HPDE6-E6E7 (cell line): ENCODE measurements around the gene CRTC3.
"Not testable (repeated sequence)": the region's sequence is repeated elsewhere in the genome, so short reads cannot be mapped to it uniquely, and the experiment has no call there.

Experiments
- DNase-seq: peaks from one replicate; pipeline ENCODE4 v3.0.0; 2011; ENCODE audit warnings: missing footprints; ENCODE audit errors: extremely low spot score

Gene CRTC3

DNA sequence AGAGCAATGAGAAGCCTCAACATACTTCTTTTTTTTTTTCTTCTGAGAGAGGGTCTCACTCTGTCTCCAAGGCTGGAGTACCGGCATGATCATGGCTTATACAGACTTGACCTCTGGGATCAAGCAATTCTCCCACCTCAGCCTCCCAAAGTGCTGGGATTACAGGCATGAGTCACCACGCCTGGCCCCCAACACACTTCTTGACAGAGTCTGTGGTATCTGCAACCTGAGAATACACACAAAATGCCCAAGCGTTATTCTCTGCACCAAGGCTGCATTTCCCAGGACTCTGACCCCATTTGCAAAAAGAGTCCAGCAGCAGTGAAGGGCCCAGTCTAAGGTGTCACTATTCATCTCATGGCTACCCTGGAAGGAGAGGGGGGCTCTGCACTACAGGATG lies 144.8 kb downstream of the CRTC3 start:
- DNase-seq = no peak

- no peak for DNase-seq
Measured at GRCh38 chr15:90675464-90675863, 145.7 kb downstream of the CRTC3 start.

GRCh38 chr15:90677807-90678790 lies 148.4 kb downstream of the CRTC3 start:
- no peak for DNase-seq

GRCh38 chr15:90679959-90680358 lies 150.2 kb downstream of the CRTC3 start:
- no peak for DNase-seq

DNA sequence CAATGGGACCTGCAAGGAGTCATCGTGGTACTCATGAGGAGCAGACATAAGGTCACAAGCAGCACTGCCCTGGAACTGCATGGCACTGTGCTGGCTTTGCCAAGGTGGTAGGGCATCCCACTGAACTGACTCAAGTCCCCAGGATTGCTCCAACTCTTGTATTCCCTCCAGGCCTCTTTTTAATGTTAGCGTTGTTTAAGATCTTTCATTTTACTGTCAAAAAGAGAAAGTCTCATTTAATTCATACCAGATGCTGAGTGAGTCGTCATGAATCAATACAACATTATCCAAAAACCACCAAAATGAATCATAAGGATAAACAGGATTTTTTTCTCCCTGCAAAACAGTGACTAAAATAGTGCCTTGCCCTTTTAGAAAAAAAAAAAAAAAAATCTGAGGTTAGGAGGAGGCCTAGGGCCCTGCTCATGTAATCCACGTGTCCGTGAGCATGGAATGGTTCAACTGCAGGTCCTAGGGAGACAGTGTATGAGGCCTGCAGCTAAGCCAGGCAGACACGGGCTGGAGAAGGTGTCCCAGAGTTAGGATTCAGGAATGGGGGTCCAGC lies 150.7 kb downstream of the CRTC3 start:
- DNase-seq = peak; percentile 39

- DNase-seq = no peak
Measured at GRCh38 chr15:90681056-90681455, 151.3 kb downstream of the CRTC3 start.

DNA sequence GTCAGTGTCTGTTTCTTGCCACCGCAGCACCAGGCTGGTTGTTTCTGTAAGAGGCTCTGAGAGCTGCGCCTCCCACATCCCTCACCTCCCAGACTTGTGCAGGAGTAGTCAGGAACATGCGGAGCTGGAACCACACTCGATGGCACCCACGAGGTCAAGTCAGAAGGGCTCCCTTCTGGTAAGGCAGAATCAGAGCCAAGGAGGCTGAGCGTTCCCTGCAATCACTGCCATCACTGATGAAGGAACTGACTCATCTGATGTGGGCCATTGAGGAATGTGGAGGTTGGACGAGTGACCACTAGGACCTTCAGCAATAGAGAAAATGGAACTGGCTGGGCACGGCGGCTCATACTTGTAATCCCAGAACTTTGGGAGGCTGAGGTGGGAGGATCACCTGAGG lies 151.8 kb downstream of the CRTC3 start:
- DNase-seq = no peak

DNA sequence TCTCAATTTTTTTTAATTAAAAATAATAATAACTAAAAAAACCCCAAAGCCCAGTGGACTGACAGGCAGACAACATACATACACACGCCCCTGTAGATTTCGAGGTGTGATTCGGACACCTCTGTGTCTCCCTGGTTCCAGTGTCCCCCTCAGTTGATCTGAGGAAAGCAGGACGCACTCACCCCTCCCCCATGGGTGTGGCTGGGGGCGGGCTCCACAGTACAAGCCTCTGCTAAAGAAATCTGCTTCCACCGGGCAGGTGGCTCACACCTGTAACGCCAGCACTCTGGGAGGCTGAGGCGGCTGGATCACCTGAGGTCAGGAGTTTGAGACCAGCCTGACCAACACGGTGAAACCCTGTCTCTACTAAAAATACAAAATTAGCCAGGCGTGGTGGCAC lies 153.6 kb downstream of the CRTC3 start:
- DNase-seq = no peak

- DNase-seq = no peak
Measured at GRCh38 chr15:90683876-90684275, 154.2 kb downstream of the CRTC3 start.

- DNase-seq = no peak
Measured at GRCh38 chr15:90684281-90684680, 154.6 kb downstream of the CRTC3 start.

DNA sequence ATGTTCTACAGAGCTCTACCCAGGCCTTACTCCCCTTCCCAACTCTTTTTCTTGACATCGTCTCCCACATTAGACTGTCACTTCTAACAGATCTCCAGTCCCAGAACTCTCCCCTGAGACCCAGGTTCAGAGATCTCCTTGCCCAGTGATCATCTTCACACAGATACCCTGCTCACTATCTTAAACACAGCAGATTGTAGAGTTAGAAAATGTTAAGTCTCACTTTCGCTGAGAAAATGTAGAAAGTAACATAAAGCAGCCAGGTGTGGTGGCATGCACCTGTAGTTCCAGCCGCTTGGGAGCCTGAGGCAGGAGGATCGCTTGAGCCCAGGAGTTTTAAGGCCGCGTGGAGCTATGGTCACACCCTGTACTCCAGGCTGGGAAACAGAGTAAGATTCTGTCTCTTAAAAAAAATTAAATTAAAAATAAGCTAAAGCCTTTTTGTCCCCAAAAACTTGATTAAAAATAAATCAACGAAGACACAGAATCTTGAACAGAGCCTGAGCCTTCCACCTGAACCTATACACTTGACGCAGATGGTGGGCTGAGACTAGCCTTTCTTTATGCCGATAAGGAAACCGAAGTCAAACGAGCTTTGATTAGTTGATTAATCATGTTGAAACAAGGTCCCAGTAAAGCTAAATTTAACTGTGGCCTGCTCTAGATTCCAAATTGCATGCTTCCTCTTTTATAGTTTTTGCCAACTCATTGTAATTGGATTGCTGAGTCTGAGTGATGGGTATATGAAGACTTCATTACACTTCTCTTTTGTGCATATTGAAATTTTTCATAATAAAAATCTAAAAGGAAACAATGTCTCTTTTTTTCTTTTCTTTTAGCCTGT lies 156.1 kb downstream of the CRTC3 start:
- no peak for DNase-seq

- no peak for DNase-seq
Measured at GRCh38 chr15:90686435-90687218, 156.9 kb downstream of the CRTC3 start.

GRCh38 chr15:90689326-90689961 lies 159.7 kb downstream of the CRTC3 start:
- not testable (repeated sequence) for DNase-seq

GRCh38 chr15:90690585-90690984 lies 160.9 kb downstream of the CRTC3 start:
- no peak for DNase-seq

DNA sequence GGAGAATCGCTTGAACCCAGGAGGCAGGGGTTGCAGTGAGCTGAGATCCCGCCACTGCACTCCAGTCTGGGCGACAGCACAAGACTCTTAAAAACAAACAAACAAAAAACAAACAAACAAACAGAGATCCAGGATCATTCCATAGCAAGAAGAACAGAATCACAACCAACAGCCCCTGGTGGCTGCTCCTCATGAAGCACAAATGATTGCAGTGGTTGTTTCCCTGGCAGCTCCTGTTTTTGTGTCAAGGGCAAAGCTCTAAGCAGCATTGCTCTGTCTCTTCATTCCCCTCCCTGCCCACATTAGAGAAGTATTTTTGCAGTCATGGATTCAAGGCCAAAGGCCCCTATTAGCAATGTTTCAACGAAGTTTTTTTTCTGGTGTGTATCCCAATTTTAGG lies 161.6 kb downstream of the CRTC3 start:
- DNase-seq = no peak

DNA sequence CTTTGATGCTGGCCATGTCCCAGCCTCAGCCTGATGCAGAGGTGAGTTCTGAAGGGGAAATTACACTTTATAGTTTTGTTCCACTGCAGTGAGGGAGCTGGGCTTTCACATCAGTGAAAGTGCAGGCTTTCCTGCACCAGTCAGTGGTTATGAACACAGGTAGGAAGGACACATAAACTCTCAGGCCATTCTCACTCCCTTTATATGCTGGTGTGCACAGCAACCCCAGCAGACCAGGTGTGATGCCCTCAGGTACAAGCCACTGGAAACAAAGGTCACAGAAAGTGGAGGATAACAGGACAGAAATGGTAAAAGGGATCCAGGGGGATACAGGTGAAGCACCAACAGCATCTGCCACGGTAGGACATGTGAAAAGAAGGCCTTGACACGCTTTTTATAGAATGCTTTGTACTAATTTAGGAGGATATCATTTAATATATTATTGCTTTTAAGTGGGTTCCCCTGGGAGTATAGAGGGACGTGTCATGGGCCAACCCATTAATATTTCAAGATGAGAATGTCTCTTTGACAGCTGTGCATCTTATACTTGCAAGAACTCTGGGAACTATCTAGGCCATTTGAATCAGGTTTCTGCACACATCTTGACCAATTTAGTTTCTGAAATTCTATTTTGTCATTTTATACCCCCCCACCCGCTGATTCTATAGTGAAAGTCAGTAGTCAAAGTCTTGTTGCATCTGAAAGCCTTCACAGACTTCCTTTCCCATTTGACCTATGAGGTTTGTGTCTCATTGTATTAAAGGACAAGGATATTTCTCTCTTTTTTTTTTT lies 162.5 kb downstream of the CRTC3 start:
- DNase-seq = no peak
